ENCODE results near the gene IL27RA.

The IL27RA gene

GRCh38 chr19:14031719-14032480 is at the start of gene IL27RA:
Gene IL27RA (plus strand): TSS chr19:14031762. CDS start chr19:14031873, 111 bp downstream.
- peak; percentile 51 to 68 for DNase-seq (ENCODE audit: extremely low read depth in 1 of 2, low read depth in 1 of 2)

GRCh38 chr19:13981988-13982501 is 49.5 kb upstream of the IL27RA start:
- DNase-seq (ENCODE audit: extremely low read depth in 1 of 2, low read depth in 1 of 2) = no peak

- no peak for DNase-seq (ENCODE audit: extremely low read depth in 1 of 2, low read depth in 1 of 2)
Measured at GRCh38 chr19:13982773-13983172, 48.8 kb upstream of the IL27RA start.

- no peak for DNase-seq (ENCODE audit: extremely low read depth in 1 of 2, low read depth in 1 of 2)
Measured at GRCh38 chr19:13983213-13983889, 48.2 kb upstream of the IL27RA start.

GRCh38 chr19:13984186-13984585 is 47.4 kb upstream of the IL27RA start:
- DNase-seq (ENCODE audit: extremely low read depth in 1 of 2, low read depth in 1 of 2) = no peak

GRCh38 chr19:13984875-13985741 is 46.5 kb upstream of the IL27RA start:
- DNase-seq (ENCODE audit: extremely low read depth in 1 of 2, low read depth in 1 of 2) = no peak

GRCh38 chr19:13985771-13986347 is 45.7 kb upstream of the IL27RA start:
- no peak for DNase-seq (ENCODE audit: extremely low read depth in 1 of 2, low read depth in 1 of 2)

GRCh38 chr19:13986348-13986904 is 45.1 kb upstream of the IL27RA start:
- DNase-seq (ENCODE audit: extremely low read depth in 1 of 2, low read depth in 1 of 2) = peak; percentile 98 to 100

- no peak for DNase-seq (ENCODE audit: extremely low read depth in 1 of 2, low read depth in 1 of 2)
Measured at GRCh38 chr19:13987101-13987890, 44.3 kb upstream of the IL27RA start.

GRCh38 chr19:13989487-13989886 is 42.1 kb upstream of the IL27RA start:
- no peak for DNase-seq (ENCODE audit: extremely low read depth in 1 of 2, low read depth in 1 of 2)

- no peak for DNase-seq (ENCODE audit: extremely low read depth in 1 of 2, low read depth in 1 of 2)
Measured at GRCh38 chr19:13990085-13990484, 41.5 kb upstream of the IL27RA start.

- no peak for DNase-seq (ENCODE audit: extremely low read depth in 1 of 2, low read depth in 1 of 2)
Measured at GRCh38 chr19:13992025-13992424, 39.5 kb upstream of the IL27RA start.

GRCh38 chr19:13993590-13994300 is 37.8 kb upstream of the IL27RA start:
- no peak for DNase-seq (ENCODE audit: extremely low read depth in 1 of 2, low read depth in 1 of 2)

GRCh38 chr19:13995017-13995728 is 36.4 kb upstream of the IL27RA start:
- no peak for DNase-seq (ENCODE audit: extremely low read depth in 1 of 2, low read depth in 1 of 2)

GRCh38 chr19:13995878-13996765 is 35.4 kb upstream of the IL27RA start:
- no peak for DNase-seq (ENCODE audit: extremely low read depth in 1 of 2, low read depth in 1 of 2)

- DNase-seq (ENCODE audit: extremely low read depth in 1 of 2, low read depth in 1 of 2) = no peak
Measured at GRCh38 chr19:13996928-13997630, 34.5 kb upstream of the IL27RA start.

GRCh38 chr19:13997631-13997962 is 34.0 kb upstream of the IL27RA start:
- DNase-seq (ENCODE audit: extremely low read depth in 1 of 2, low read depth in 1 of 2) = no peak
